Heart left ventricle (tissue), 16 donors: ENCODE data around the gene PRPSAP2. TPM values are rescaled to one million over a fixed set of nuclear protein-coding genes. Genes with fewer than 3 reads are reported as not detected.

Experiments used
- ATAC-seq, 4 donors: fragments of 200-7000 bp; cut with Tn5 transposase; one replicate each; pipeline ENCODE4 v1.9.1; 2020 to 2022; ENCODE audit warnings: moderate library complexity in 4 of 4, mild to moderate bottlenecking in 3 of 4, moderate number of reproducible peaks in 1 of 4
- DNase-seq, 5 donors: peaks; one replicate each; pipeline ENCODE4 v3.0.0-alpha.2; 2020
- H3K27ac ChIP-seq, 12 donors: fragments of 200-600 bp; sonication (generic) in 4 of 12; one replicate each; pipeline versions ENCODE4 v1.5.0 to v1.8.0; 2016 to 2022; ENCODE audit warnings: mild to moderate bottlenecking in 2 of 12
- H3K27me3 ChIP-seq, 9 donors: fragments of 200-600 bp; sonication (generic) in 2 of 9; one replicate each; pipeline versions ENCODE4 v1.5.1 to v1.8.0; 2016 to 2022; ENCODE audit warnings: mild to moderate bottlenecking in 3 of 9
- H3K36me3 ChIP-seq, 9 donors: fragments of 200-600 bp; sonication (generic) in 2 of 9; one replicate each; pipeline versions ENCODE4 v1.5.0 to v1.8.0; 2018 to 2022; ENCODE audit warnings: mild to moderate bottlenecking in 2 of 9
- H3K4me1 ChIP-seq, 12 donors: fragments of 200-600 bp; sonication (generic) in 4 of 12; one replicate each; pipeline versions ENCODE4 v1.5.0 to v1.8.0; 2016 to 2022; ENCODE audit warnings: mild to moderate bottlenecking in 3 of 12
- H3K4me3 ChIP-seq, 12 donors: fragments of 200-600 bp; sonication (generic) in 4 of 12; one replicate each; pipeline versions ENCODE4 v1.5.0 to v1.8.0; 2017 to 2022; ENCODE audit warnings: mild to moderate bottlenecking in 9 of 12, moderate library complexity in 4 of 12
- H3K9me3 ChIP-seq, 12 donors: fragments of 200-600 bp; sonication (generic) in 4 of 12; one replicate each; pipeline versions ENCODE4 v1.5.0 to v1.8.0; 2016 to 2022; ENCODE audit warnings: mild to moderate bottlenecking in 1 of 12
- POLR2A ChIP-seq, 2 donors: fragments of 450-650 bp; IDR thresholded peaks; one replicate each; pipeline ENCODE4 v1.6.1; 2017; ENCODE audit warnings: antibody characterized with exemption in 2 of 2, mild to moderate bottlenecking in 2 of 2, moderate library complexity in 2 of 2
- WGBS, 4 donors: extraction: QIAGEN DNeasy Blood & Tissue Kit in 2 of 4; methylation state at CpG; one replicate each; pipeline versions ENCODE4 v1.1.5 to v1.1.7; 2013 to 2018; 5-methylcytosine and 5-hydroxymethylcytosine counted together
- intact Hi-C, 10 donors: fragments of 100-400 bp; cut with DNase I; formaldehyde crosslinking; loops; one replicate each; pipeline versions ENCODE4 v1.11.1 to v1.14.2; 2022
- polyA plus RNA-seq, 2 donors: library from polyadenylated mRNA; stranded (reverse); fragments of 200-250 nt; gene quantifications; one replicate each; pipeline ENCODE4 v1.2.3, GENCODE V29; 2013
- total RNA-seq, 9 donors: library from RNA; depleted of rRNA in 2 of 9; stranded (reverse); fragments of >200 nt in 2 of 9; fragmentation: NEBNext Ultra II Directional in 3 of 9; extraction: Animal tissue kit (Norgen Biotek cat#: 25700) in 3 of 9; gene quantifications; one replicate each; pipeline versions ENCODE4 v1.1.0 to v1.2.4, GENCODE V29; 2016 to 2023
- TF ChIP-seq, protein P1 (sequence below), 12 donors: fragments of 200-600 bp; sonication (generic) in 4 of 12; IDR thresholded peaks; one replicate each; pipeline versions ENCODE4 v1.5.0 to v1.8.0; 2018 to 2022; ENCODE audit warnings: antibody characterized with exemption in 12 of 12, mild to moderate bottlenecking in 5 of 12
- donor health status: ischemic (EF 13 %, LVEDD 7.1; RV severe dilation, severe dysfunction).
- donor health status: healthy with polysubstance abuse.
- donor health status: DM: no; HTN: yes; CAD: no.
- donor health status: DM: no; HTN: no; CAD: no.
- donor health status: ischemic (EF 25% LVEDD 6.9; RV normal size, moderate dysfunction).
- donor health status: ischemic (EF 25% LVEDD 5.7; RV mildly dilated, moderate dysfunction).
- donor health status: healthy.
- donor health status: DM: yes; HTN: yes; CAD: no.
- donor health status: ischemic (EF 35%, LVEDD 5.7; RV mildly dilated, moderate dysfunction).
- donor health status: nonischemic (EF 11% LVEDD 7.7; RV severe dilation, severe dysfunction).
- donor health status: DM: yes; HTN: yes; CAD: no.
- donor health status: PGD.
- donor health status: ischemic (EF 29% LVEDD 5.4; RV normal size, mild dysfunction).
- donor health status: nonischemic (EF 23%, LVEDD 6.1; RV moderate dilation, normal function).

Gene PRPSAP2
- total and polyA plus RNA-seq, 11 donors = 11.0 to 26.2 (median 17.8) TPM

DNA sequence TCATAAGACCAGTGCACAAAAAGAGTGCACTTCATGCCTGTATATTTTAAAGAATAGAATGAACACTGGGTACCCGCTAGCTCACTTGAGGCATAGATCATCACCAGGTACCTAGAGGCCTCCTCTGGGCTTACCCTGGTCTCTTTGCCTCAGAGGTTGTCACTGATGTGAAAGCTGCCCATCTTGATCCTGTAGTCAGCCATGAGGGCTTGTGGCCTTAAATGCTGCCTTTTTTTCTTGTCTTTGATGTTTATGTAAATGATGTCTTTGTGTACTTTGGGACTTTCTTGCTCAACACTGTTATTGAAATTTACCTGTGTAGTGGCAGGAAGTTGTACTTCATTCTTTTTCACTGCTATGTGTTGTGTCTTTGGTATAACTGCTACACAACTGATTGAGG is 67.3 kb downstream of the PRPSAP2 start:
- Histone ChIP-seq H3K4me1 (peaks cover 0 to 23% (median 12%) of the 10 kb centered on the region in 12 donors), H3K4me3 (no peak overlapping the region), H3K9me3 (no peaks in the 10 kb centered on the region), H3K27me3 (no peaks in the 10 kb centered on the region), H3K36me3 (peaks cover 0 to 50% (median 34%) of the 10 kb centered on the region in 9 donors), H3K27ac (no peak overlapping the region)
- TF ChIP-seq, protein P1, sequence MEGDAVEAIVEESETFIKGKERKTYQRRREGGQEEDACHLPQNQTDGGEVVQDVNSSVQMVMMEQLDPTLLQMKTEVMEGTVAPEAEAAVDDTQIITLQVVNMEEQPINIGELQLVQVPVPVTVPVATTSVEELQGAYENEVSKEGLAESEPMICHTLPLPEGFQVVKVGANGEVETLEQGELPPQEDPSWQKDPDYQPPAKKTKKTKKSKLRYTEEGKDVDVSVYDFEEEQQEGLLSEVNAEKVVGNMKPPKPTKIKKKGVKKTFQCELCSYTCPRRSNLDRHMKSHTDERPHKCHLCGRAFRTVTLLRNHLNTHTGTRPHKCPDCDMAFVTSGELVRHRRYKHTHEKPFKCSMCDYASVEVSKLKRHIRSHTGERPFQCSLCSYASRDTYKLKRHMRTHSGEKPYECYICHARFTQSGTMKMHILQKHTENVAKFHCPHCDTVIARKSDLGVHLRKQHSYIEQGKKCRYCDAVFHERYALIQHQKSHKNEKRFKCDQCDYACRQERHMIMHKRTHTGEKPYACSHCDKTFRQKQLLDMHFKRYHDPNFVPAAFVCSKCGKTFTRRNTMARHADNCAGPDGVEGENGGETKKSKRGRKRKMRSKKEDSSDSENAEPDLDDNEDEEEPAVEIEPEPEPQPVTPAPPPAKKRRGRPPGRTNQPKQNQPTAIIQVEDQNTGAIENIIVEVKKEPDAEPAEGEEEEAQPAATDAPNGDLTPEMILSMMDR (IDR thresholded peaks at IDR 0.05) = no peak
- no peak for TF ChIP-seq POLR2A (IDR thresholded peaks at IDR 0.05)
- intact Hi-C loops = no loop called here
- no peak for DNase-seq
- ATAC-seq = no peak
- 95 to 100% (median 100%) methylated on average over 1 of the region's 1 CpG for WGBS, 4 donors

- ATAC-seq = peak in 1 of 4 donors; percentile 44
- WGBS, 4 donors = 77 to 89% (median 87%) methylated on average over 9 of the region's 9 CpGs
Observed at GRCh38 chr17:18928628-18929125, 70.7 kb downstream of the PRPSAP2 start.

DNA sequence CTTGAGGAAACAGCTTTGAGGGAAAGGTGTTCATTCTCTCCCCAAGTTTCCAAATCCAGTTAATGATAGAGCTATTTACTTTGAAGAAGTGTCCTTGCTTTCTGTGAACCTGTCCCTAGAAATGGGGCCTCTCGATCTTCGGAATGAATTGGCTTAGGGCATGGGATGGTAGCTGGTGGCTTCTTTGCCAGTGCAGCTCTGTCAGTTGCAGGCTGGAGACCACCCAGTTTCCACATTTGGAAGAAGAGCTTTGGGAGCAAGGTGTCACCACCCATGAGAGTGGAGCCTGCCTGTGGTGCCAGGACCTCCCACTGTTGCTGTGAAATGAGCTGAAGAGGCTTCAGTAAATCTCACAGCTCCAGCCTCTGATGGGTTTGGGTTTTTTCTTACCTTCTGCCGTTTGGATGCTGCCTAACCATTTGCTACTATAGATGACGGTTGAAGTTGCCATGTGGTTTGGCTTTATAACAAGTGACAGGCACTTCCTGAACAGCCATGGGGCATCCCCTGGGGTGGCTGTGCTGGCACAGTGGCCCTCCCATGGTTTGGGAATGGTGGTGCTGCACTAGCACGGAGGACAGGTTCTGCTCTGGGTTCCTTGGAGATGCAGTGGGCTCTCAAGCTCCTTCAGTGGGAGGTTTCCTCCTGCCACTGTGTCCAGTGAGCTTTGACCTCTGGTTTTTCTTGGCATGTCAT is 74.6 kb downstream of the PRPSAP2 start:
- Histone ChIP-seq H3K4me3 (no peak overlapping the region), H3K36me3 (peaks cover 0 to 45% (median 38%) of the 10 kb centered on the region in 9 donors), H3K27ac (no peak overlapping the region), H3K4me1 (no peaks in the 10 kb centered on the region), H3K27me3 (no peaks in the 10 kb centered on the region), H3K9me3 (no peaks in the 10 kb centered on the region)
- ATAC-seq (no peak), DNase-seq (no peak)
- TF ChIP-seq POLR2A (IDR thresholded peaks at IDR 0.05) = no peak
- TF ChIP-seq, protein P1 (IDR thresholded peaks at IDR 0.05) = no peak
- intact Hi-C loops = no loop called here
- WGBS, 4 donors = 77 to 82% (median 79%) methylated on average over 4 to 5 of the region's 5 CpGs

More at GRCh38 chr17:18928628-18929125, 70.7 kb downstream of the PRPSAP2 start:
- Histone ChIP-seq H3K27ac (no peak overlapping the region), H3K27me3 (no peaks in the 10 kb centered on the region), H3K4me3 (no peak overlapping the region), H3K9me3 (no peaks in the 10 kb centered on the region), H3K4me1 (no peaks in the 10 kb centered on the region), H3K36me3 (peaks cover 0 to 66% (median 51%) of the 10 kb centered on the region in 9 donors)
- no peak for DNase-seq
- TF ChIP-seq, protein P1 (IDR thresholded peaks at IDR 0.05) = no peak
- TF ChIP-seq POLR2A (IDR thresholded peaks at IDR 0.05) = no peak
- intact Hi-C loops = no loop called here
